Activated T-cell treated with anti-CD3 and anti-CD28 coated beads, Interleukin-2, amount 50 U/mL, for 48 hours (primary cell): ENCODE data around the gene GTF3A.

Experiments
- DNase-seq, 2 experiments: peaks; one replicate each; pipeline ENCODE4 v3.0.0-alpha.2; 2020

Gene GTF3A

DNA sequence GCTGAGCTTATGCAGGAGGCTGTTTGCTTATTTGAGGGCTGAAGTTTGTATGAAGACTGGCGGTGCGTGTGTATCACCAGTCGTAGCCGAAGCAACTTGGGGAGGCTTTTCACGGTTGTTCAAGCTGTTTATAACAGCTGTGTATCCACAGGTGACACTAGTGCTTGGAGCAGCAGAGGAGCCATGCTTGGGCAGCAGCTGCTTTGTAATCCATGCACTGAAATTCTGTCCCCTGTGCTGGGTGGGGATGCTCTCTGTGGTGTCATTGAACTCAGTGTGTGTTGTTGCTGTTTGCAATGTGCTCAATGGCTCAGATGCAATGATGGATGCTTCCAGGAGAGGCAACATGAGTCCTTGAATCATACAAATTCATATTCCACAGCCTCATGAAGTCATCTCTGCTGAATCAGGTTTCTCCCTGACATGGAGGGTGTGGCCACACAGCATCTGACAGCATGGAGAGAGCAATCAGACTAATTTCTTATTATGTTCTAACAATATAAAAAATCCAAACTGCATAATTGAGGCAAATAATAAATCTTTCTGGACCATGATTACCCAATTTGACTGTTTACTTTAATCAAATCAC lies 18.8 kb upstream of the GTF3A start:
- no peak for DNase-seq

DNA sequence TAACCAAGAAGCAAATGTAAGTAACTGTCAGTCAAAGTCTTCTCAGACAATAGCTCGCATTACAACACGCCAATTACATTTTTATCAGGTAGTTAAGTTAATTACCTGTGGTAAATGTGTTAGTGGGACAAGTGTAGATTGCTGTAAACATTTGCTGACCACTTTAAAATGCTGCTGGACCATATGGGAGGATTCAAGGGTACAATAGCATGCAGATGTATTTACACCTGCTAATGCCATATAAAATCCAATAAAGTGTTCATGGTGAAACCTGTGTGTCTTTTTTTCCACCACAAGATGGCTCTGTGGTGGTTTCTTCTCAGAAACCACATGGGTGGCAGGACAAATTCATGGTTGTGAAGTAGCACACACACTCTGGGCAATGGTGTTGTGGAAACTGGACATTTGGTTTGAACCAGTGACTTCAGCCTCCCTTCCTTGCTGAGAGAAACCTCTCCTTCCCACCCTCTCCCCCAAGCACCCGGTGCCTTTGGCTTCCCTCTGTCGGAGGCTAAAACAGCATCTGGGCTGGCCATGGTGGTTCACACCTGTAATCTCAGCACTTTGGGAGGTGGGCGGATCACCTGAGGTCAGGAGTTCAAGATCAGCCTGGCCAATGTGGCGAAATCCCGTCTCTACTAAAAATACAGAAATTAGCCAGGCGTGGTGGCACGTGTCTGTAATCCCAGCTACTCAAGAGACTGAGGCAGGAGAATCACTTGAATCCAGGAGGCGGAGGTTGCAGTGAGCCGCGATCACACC lies 18.1 kb upstream of the GTF3A start:
- DNase-seq: peak; percentile 29 to 31

DNA sequence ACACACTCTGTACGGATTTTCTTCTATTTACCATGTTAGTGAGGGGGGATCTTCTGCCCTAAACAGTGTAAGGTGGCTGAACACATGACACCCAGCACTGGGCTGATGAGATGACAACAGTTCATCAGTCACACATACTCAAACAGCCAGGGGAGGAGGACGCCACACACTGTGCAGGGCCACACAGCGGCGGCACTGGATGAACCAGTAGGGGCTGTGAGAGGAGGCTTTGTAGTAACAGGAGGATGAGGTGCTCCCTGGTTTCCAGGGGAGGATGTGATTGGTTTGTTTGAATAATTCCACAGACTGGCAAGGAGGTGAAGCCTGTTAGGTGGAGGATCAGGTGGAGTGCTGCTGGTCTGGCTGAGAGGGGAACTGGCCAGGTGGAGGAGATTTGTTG lies 16.3 kb upstream of the GTF3A start:
- DNase-seq: no peak

DNA sequence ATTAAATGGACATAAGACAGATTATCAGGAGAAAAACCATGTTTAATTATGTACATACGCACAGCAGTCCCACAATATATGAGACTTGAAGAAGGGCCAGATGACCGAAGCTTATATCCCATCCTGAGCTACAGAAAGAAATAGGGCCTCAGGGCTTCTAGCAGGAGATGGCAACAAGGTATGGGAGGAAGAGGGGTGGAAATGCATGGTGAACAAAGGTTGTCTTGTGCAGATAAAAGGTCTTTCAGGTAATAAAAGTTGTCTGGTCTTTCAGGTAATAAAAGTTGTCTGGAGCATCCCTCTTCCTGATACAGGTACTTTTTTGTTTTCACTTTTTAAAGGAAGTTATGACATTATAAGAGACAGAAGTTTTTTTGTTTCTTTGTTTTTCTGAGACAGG lies 15.4 kb upstream of the GTF3A start:
- no peak for DNase-seq

DNA sequence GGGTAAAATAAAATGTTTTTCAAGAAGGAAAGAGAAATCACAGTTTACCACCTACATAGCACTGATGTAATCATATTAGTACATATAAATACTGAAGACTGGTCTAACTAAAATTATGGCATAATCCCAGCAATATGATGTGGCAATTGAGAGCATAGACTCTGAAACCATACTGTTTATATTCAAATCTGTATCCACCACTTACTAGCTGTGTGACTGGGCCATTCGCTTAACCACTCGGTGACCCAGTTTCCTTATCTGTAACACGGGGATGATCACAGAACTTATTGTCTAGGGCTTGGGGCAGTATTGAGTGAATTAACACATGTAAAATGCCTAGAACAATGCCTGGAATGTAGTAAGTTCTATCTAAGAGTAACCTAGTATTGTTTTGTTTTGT lies 13.1 kb upstream of the GTF3A start:
- DNase-seq: no peak

DNA sequence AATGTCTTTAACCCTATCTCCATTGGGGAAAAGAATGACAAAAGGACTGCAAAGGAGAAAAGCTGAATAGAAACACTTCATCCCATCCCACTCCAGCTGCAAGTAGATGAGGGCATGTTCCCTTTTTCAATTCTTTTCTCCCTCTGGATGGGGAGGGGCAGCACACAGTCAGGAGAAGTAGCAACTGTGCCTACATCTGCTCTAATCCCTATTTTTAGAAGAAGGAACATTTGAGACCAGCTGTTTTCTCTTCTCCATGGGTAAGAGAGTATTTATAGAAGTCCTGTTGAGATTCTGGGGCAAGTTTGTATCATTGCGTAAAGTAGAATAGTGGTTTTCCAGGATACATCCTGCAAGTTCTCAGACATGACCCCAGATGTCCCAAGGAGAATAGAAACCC lies 9.3 kb upstream of the GTF3A start:
- DNase-seq: no peak

DNA sequence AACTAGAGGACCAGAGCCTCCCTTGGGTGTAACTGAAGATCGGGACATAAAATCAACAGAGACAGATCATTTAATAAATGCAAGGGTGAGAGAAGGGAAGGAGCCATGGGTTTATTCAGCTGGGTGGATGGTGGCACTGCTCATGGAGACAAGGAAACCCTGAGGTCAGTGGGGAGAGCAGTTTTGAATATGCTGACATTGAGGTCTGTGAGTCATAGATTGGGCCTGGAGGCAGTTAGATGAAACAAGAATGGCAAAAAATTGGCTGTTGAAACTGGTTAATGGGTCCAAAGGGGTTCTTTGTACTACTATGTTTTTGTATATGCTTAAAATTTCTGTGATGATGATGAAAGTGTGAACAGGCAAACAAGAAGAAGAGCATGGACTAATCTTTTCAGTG lies 5.1 kb upstream of the GTF3A start:
- DNase-seq: no peak

DNA sequence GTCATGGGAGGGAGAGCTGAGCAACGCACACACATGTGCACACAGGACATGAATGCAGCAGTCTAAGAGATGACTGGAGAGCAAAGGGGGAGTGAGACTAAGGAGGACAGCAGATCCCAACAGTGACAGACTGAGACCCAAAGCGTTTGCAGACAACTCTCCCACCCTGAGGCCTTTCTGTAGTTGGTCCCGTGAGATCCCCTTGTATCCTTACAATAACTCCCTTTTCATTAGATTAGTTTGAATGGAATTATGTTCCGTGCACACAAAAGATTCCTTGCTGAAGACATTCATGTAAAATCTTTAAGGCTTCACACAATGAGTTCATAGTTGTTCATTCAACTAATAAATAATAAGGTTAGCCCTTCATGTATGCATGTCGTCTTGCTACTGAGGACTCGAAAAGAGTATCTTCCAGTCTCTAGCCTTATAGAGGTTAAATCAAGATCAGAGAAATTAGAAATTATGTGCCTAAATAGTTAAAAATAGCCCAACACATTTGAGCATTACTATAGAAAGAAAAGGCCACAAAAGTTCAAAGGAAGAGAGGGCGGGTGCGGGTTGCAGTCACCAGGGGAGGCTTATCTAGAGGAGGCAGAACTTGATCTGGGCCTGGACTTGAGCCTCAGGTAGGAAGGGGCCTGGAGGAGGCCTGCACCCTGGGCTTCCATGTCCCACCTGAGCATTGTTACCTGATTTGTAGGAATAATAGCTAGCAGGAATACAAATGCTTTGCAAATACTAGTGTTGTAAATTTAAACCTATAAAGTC lies 3.1 kb upstream of the GTF3A start:
- no peak for DNase-seq

DNA sequence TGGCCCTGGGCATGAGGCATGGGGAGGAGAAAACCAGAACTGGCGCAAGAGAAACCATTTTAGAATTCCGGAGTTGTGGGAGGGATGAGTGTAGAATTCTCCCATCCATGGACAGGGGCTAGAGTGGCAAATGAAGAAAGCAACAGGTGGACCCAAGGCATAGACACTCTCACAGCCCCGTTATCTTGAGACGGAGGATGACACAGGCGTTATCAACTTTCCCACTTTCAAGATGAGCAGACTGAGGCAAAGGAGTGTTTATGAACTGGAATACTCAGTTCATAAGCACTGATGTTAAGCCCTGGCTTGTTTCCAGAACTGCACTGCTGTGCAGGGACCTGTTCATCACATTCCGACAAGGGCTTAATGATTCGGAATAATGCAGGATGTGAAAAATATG lies 1.1 kb upstream of the GTF3A start:
- no peak for DNase-seq

DNA sequence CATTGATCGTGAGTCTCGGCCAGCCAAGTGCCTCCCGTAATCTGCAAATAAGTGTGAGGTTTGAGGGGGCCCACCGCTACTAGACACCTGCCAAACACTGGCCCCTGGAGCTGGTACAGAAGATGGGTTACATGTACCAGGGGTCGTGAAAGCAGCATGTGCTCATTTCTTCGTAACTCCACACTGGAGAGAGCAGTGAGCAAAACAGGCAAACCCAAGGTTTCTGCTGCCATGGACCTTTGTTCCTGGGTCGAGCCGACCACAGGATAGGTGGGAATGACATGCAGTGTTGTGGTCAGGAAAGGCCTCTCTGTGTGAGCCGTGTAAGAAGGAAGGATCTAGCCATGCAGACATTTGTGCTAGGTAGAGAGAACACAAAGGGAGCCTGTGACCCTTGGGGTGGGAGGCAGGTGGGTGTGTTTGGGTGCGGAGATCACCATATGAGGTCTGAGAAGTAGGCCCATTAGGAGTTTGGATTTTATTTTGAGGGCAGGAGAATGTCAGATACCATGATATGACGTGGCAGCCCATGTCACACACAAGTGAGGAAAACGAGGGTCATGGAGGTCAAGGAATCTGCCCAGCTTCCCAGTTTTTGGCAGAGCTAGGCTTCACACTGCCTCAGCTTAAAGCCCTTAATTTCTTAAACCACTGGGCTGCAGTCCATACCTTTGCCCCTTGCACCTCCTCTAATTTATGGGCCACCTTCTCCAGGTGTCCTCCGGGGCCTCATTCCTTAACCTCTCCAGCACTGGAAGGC lies 919 bp downstream of the GTF3A start:
- no peak for DNase-seq

DNA sequence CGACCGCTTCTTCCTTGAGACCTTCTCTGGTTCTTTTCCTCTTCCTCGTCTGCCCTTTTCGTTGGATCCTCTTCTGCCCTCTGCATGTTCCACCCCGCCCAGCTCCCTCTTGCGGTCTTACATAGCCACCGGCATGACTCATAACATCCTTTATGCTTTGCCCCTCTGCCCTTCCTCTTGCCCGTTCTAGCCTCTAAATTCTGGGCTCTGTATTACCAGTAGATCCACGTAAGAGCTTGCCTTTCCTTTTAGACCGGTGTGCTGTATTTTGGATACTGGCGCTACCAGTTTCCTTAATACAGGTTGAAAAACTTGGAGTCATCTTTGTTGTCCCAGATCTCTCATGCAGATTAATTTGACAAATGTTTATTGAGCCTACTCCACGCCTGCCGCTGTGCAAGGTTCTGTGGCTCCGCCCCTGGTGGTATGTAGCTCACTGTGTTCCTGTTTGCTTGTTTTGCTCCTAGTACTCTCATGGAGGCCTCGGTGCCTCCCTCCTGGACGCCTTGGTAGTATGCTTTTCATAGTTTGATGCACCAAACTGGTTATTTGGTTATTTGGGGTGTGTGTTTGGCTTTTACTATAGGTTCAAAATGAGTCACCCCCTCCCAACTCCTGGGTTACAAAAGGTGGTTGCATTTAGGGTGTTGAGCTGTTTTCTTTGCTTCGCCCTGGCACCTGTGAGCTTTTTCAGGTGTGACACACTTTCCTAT lies 1.7 kb downstream of the GTF3A start:
- DNase-seq: peak; percentile 80

DNA sequence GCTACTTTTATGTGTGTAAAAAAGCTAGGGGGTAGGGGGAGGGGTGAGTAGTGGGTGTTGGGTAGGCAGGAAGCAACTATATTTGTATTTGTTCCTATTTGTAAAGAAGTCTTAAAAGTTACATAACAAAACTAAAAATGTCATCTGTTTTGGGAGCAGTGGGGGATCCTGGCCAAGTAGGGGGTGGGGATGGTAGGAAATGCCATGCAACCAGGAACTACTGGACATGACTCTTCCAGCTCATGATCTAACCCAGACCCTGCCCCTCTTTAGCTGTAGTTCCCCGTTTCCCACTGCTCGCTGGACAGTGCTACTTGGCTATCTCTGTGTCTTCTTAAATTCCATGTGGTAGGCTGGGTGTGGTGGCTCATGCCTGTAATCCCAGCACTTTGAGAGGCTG lies 3.2 kb downstream of the GTF3A start:
- no peak for DNase-seq

DNA sequence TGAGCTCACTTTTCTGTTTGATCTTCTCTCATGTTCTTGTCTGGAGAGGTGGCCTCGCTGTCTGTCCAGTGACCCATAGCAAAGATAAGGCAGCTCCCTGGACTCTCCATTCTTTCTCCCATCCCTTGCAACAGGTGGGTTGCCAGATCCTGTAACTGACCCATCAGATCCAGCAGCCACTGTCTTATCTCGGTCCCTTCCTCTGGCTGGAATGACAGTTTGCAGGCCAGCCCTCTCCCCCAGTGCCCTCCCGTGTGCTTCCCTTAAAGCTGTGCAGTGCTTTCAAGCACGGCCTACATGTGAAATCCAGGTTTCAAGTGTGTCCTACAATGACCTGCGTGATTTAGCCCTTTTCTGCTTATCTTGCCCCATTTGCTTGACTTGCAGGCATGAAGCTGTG lies 3.7 kb downstream of the GTF3A start:
- no peak for DNase-seq

DNA sequence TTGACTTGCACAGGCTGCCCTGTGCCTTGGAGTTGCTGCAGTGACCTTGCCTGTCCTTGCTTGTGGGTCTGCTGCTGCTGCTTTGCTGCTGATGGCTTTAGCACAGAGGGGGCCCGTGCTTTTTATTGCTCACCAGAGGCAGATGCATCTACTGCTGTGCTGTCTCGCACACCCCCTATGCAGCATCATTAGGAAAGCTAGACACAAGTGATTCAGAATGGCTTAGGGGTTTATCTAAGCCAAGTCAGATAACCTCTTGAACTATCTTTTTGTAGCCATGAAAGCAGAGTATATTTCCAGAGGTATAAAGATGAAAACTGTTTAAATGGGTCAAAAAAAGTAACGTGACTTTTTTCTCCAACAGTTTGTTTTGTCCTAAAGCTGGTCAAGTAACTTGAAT lies 7.8 kb downstream of the GTF3A start:
- no peak for DNase-seq

DNA sequence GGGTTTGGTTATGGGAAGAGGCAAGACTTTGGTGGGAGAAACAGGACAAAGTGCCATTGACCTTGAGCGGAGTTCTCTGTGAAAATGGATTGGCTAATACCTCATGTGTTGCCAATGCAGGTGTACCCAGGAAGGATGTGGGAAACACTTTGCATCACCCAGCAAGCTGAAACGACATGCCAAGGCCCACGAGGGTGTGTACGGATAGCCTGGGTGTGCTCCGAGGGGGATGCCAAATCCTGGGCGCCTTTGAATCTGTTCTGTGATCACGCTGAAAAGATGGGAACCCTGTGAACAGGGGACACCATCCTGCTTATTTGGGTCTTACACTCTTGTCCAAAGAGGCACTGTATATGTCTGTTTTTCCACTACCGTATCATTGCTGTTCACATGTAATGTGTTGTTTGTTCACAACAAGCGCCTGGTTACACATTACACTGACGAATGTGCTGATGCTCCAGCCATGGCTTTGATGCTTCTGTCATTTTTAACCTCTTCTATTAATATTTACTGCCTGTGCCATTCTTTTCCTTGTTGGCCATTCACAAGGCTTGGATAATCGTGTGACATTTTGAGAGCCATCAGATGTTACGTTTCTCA lies 8.3 kb downstream of the GTF3A start:
- DNase-seq: no peak

DNA sequence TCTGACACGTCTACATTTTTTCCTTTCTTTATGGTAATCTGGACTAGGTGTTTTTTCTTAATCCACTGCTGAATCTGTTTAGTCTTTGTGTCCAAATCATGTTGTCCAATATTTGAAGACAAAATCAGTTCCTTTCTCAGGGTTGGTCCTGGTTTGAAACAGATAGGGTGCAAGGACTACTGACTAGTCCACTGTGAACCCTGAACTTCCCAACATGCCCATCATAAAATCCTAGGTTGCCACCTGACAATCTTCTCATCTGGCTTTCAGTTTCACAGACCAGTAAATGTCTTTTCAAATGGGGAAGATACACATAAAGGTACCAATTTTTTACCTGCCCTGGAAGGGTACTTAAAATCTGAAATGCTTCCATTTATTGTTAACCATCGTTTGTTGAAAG lies 12.7 kb downstream of the GTF3A start:
- DNase-seq: no peak

DNA sequence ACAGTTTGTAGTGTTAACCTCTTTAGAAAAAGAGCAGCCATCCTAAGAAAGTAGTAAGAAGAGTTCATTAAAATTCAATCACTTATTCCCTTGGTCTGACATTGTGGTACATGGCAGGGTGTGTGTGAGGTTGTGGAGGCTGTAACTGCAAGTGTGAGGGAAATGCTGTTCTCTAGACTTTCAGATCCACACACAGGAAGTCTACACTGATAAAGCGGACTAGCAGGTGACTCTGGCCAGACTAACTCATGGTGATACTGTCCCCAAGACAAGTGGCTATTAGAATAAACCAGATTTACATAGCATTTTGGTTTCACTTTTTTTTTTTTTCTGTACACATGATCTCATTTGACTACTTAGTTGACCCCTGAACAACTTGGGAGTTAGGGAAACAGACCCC lies 16.0 kb downstream of the GTF3A start:
- DNase-seq: no peak

DNA sequence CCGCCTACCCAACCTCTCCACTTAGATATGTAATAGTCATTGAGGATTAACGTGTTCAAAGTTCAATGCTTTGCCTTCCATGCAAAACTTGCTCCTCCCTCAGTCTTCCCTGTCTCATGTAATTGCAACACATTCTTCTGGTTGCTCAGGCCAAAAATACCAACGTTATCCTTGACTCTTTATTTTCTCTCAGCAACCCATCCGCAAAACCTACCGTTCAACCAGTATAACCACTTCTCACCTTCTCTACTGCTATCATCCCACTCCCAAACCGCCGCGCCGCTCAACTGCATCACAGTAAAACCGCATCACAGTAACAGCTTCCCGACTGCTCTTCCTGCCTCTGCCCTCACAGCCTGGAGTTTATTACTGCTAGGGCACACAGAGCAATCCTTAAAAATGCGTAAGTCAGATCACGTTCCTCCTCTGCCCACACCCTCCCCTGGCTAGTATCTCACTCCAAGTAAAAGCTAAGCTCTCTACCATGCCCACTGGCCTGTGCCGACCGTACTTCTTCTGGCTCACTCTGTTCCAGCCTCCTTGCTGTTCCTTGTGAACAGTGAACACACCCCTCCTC lies 17.7 kb downstream of the GTF3A start:
- DNase-seq: peak; percentile 43 to 45

DNA sequence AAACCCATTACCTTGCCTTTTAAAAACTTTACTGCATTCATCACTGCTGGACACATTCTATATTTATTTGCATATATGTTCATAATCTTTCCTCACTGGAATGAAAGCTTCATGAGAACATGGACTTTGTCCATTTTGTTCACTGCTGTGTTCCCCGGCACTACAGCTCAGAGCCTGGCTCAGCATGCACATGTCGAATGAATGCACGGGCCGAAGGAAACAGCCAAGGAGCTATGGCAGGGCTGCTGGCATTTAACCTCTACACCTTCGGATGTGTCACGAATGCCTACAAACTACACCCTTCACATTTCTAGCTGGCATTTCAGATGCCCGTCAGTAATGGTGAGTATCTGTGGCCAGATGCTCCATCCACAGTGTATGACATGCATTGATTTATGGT lies 18.4 kb downstream of the GTF3A start:
- no peak for DNase-seq

DNA sequence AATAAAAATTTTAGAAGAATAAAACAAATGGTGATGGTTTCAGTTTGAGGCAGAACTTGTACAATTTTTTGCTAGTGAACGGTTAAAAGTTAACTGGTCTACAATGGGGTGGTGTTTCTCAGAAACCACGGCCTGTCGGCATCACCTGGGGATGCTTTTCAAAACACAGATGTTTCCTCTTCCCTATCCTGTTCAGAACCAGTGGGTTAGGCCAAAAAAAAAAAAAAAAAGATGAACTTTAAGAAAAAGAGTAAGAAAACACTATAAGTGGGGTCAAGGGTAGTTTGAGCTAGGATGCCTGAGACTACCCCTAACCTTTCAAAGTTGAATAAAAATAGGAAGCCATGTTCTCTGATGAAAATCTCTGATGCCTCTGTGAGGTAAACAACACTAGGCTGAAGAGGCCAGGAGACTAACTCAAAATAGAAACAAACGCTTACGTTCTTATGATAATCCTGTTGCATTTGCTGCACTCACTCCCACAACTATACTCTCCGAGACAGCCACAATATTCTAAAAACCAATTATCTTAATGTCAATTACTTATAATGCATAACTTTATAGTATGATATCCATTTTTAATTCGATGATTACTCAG lies 22.7 kb downstream of the GTF3A start:
- DNase-seq: no peak

DNA sequence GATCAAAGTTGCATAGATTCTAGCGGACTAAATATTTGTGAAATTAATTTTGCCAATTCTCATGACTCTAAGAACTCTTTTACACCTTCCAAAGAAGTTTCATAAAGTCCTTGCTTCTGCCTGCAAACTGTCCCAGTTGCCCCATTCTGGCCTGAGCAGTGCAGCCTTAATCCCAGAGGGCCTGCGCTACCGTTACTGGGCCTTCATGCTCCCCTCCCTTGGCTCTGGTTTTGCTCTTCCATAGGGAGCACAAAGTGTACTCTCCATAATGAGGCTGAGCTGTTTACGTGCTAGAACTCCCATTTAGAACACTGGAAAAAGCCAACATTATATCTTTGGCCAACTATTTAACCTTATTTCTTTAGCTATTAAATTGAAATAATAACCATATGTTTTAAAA lies 23.9 kb downstream of the GTF3A start:
- no peak for DNase-seq
